ENCODE data around the gene TRIM24.

- TF ChIP-seq ZNF232 (CRISPR knock-in tag; IDR thresholded peaks at IDR 0.05) (no peak), CTCF (IDR thresholded peaks at IDR 0.05) (no peak), CREB1 (CRISPR knock-in tag; IDR thresholded peaks at IDR 0.05) (no peak), E2F5 (CRISPR knock-in tag; IDR thresholded peaks at IDR 0.05) (no peak), NFYB (CRISPR knock-in tag; conservative IDR thresholded peaks at IDR 0.05; ENCODE audit: low read depth) (no peak), GABPB1 (CRISPR knock-in tag; IDR thresholded peaks at IDR 0.05) (no peak), CREM (CRISPR knock-in tag; IDR thresholded peaks at IDR 0.05) (no peak), ZNF671 (CRISPR knock-in tag; IDR thresholded peaks at IDR 0.05) (no peak), TEAD4 (CRISPR knock-in tag; IDR thresholded peaks at IDR 0.05) (no peak), ATF3 (CRISPR knock-in tag; conservative IDR thresholded peaks at IDR 0.05) (no peak)
- TF ChIP-seq, protein P1, sequence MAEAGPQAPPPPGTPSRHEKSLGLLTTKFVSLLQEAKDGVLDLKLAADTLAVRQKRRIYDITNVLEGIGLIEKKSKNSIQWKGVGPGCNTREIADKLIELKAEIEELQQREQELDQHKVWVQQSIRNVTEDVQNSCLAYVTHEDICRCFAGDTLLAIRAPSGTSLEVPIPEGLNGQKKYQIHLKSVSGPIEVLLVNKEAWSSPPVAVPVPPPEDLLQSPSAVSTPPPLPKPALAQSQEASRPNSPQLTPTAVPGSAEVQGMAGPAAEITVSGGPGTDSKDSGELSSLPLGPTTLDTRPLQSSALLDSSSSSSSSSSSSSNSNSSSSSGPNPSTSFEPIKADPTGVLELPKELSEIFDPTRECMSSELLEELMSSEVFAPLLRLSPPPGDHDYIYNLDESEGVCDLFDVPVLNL (CRISPR knock-in tag; IDR thresholded peaks at IDR 0.05; ENCODE audit: borderline replicate concordance, low read depth): no peak
Observed at GRCh38 chr7:138520742-138521141, 60.7 kb downstream of the TRIM24 start.

Measured in WTC11 (cell line).